Measurements from ENCODE around the gene SLCO3A1. TPM values are rescaled to one million over a fixed set of nuclear protein-coding genes. Genes with fewer than 3 reads are reported as not detected.

The SLCO3A1 gene
- total RNA-seq, 1 experiment from 2014 or later: not detected

DNA sequence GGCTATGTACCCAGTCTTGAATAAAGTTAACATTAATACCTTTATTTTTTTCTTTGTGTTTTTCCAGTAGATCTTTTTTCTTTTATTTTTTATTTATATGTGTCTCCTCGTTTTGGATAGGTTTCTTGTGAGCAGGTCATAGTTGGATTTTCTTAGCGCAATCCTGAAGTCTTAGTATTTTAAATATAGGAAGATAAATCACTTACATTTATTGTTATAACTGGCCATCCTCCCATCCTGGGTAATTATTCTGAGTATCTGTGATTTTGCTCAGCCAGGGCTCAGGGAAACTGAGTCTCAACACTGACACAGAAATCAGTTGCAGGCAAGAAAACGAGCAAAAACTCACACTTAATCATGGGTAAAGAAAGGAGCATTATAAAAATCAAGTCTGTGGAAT is 11.6 kb upstream of the SLCO3A1 start:
- no peak for DNase-seq
- CTCF ChIA-PET: no interaction called here
- H3K9me3 Mint-ChIP-seq (ENCODE audit: unreplicated experiment): no peaks in the 10 kb centered on the region
- intact Hi-C loops (cut with micrococcal nuclease; ENCODE audit: unreplicated experiment): no loop called here
- Histone ChIP-seq H3K9me3 (no peaks in the 10 kb centered on the region), H3K4me1 (no peaks in the 10 kb centered on the region), H3K27me3 (replicated peaks; ENCODE audit: control insufficient read depth, insufficient read depth, low read length) (no peaks in the 10 kb centered on the region; the same call in 1 of the 2 replicates), H3K4me3 (ENCODE audit: low read depth, low read length) (no peak overlapping the region), H3K36me3 (ENCODE audit: control insufficient read depth, insufficient read depth, low read length) (no peaks in the 10 kb centered on the region)
- POLR2A ChIA-PET: no interaction called here
- TF ChIP-seq, protein P1, sequence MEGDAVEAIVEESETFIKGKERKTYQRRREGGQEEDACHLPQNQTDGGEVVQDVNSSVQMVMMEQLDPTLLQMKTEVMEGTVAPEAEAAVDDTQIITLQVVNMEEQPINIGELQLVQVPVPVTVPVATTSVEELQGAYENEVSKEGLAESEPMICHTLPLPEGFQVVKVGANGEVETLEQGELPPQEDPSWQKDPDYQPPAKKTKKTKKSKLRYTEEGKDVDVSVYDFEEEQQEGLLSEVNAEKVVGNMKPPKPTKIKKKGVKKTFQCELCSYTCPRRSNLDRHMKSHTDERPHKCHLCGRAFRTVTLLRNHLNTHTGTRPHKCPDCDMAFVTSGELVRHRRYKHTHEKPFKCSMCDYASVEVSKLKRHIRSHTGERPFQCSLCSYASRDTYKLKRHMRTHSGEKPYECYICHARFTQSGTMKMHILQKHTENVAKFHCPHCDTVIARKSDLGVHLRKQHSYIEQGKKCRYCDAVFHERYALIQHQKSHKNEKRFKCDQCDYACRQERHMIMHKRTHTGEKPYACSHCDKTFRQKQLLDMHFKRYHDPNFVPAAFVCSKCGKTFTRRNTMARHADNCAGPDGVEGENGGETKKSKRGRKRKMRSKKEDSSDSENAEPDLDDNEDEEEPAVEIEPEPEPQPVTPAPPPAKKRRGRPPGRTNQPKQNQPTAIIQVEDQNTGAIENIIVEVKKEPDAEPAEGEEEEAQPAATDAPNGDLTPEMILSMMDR (IDR thresholded peaks at IDR 0.05; ENCODE audit: insufficient read depth in 1 of 2, low read depth in 1 of 2, low read length in 1 of 2, severe bottlenecking in 1 of 2, unreplicated experiment in 1 of 2): no peak
- H3K27me3 Mint-ChIP-seq (ENCODE audit: insufficient read depth, unreplicated experiment): peaks cover 5% of the 10 kb centered on the region
- BruUV-seq (replicated peaks): no TSS peak
- H3K27ac Mint-ChIP-seq (ENCODE audit: unreplicated experiment): no peak overlapping the region
- no peaks in the 10 kb centered on the region for H3K36me3 Mint-ChIP-seq (ENCODE audit: insufficient read depth, unreplicated experiment)
- H3K4me3 Mint-ChIP-seq (ENCODE audit: unreplicated experiment): no peak overlapping the region
- H3K4me1 Mint-ChIP-seq (ENCODE audit: low read depth, unreplicated experiment): no peaks in the 10 kb centered on the region

GRCh38 chr15:91844341-91844740 is 9.2 kb upstream of the SLCO3A1 start:
- Histone ChIP-seq H3K36me3 (ENCODE audit: control insufficient read depth, insufficient read depth, low read length) (no peaks in the 10 kb centered on the region), H3K9me3 (no peaks in the 10 kb centered on the region), H3K4me3 (ENCODE audit: low read depth, low read length) (no peak overlapping the region), H3K4me1 (no peaks in the 10 kb centered on the region), H3K27me3 (replicated peaks; ENCODE audit: control insufficient read depth, insufficient read depth, low read length) (no peaks in the 10 kb centered on the region; the same call in 1 of the 2 replicates)
- POLR2A ChIA-PET: no interaction called here
- BruUV-seq (replicated peaks): no TSS peak
- Mint-ChIP-seq H3K9me3 (ENCODE audit: unreplicated experiment) (no peaks in the 10 kb centered on the region), H3K4me1 (ENCODE audit: low read depth, unreplicated experiment) (no peaks in the 10 kb centered on the region), H3K27ac (ENCODE audit: unreplicated experiment) (no peak overlapping the region), H3K27me3 (ENCODE audit: insufficient read depth, unreplicated experiment) (peaks cover 3% of the 10 kb centered on the region), H3K36me3 (ENCODE audit: insufficient read depth, unreplicated experiment) (no peaks in the 10 kb centered on the region), H3K4me3 (ENCODE audit: unreplicated experiment) (no peak overlapping the region)
- intact Hi-C loops (cut with micrococcal nuclease; ENCODE audit: unreplicated experiment): no loop called here
- CTCF ChIA-PET: no interaction called here
- DNase-seq: no peak
- TF ChIP-seq, protein P1 (IDR thresholded peaks at IDR 0.05; ENCODE audit: insufficient read depth in 1 of 2, low read depth in 1 of 2, low read length in 1 of 2, severe bottlenecking in 1 of 2, unreplicated experiment in 1 of 2): no peak

GRCh38 chr15:91844928-91845327 is 8.6 kb upstream of the SLCO3A1 start:
- H3K4me3 Mint-ChIP-seq (ENCODE audit: unreplicated experiment): no peak overlapping the region
- no peaks in the 10 kb centered on the region for H3K36me3 Mint-ChIP-seq (ENCODE audit: insufficient read depth, unreplicated experiment)
- no peaks in the 10 kb centered on the region for H3K4me1 ChIP-seq
- H3K9me3 Mint-ChIP-seq (ENCODE audit: unreplicated experiment): no peaks in the 10 kb centered on the region
- POLR2A ChIA-PET: no interaction called here
- no peaks in the 10 kb centered on the region for H3K4me1 Mint-ChIP-seq (ENCODE audit: low read depth, unreplicated experiment)
- no peak overlapping the region for H3K4me3 ChIP-seq (ENCODE audit: low read depth, low read length)
- TF ChIP-seq, protein P1 (IDR thresholded peaks at IDR 0.05; ENCODE audit: insufficient read depth in 1 of 2, low read depth in 1 of 2, low read length in 1 of 2, severe bottlenecking in 1 of 2, unreplicated experiment in 1 of 2): no peak
- no peak overlapping the region for H3K27ac Mint-ChIP-seq (ENCODE audit: unreplicated experiment)
- no TSS peak for BruUV-seq (replicated peaks)
- H3K9me3 ChIP-seq: no peaks in the 10 kb centered on the region
- no peak for DNase-seq
- intact Hi-C loops (cut with micrococcal nuclease; ENCODE audit: unreplicated experiment): no loop called here
- H3K27me3 ChIP-seq (replicated peaks; ENCODE audit: control insufficient read depth, insufficient read depth, low read length): no peaks in the 10 kb centered on the region; the same call in 1 of the 2 replicates
- CTCF ChIA-PET: no interaction called here
- peaks cover 5% of the 10 kb centered on the region for H3K27me3 Mint-ChIP-seq (ENCODE audit: insufficient read depth, unreplicated experiment)
- H3K36me3 ChIP-seq (ENCODE audit: control insufficient read depth, insufficient read depth, low read length): no peaks in the 10 kb centered on the region

Measured in Caco-2 (cell line).